H1 (cell line): ENCODE measurements around the gene CAMTA2. TPM values are rescaled to one million over a fixed set of nuclear protein-coding genes. Genes with fewer than 3 reads are reported as not detected.

Source experiments
- ATF2 ChIP-seq: IDR thresholded peaks from 2 replicates; pipeline ENCODE4 v1.6.1; 2012; ENCODE audit warnings: low read length, inconsistent platforms
- ATF3 ChIP-seq: IDR thresholded peaks from 2 replicates; pipeline ENCODE4 v1.6.1; 2011; ENCODE audit warnings: low read depth, mild to moderate bottlenecking, low read length; ENCODE audit not compliant: insufficient read depth
- BACH1 ChIP-seq: IDR thresholded peaks from 2 replicates; pipeline ENCODE4 v1.6.1; 2012; ENCODE audit warnings: low read length, improper control_type of control experiment
- CHD2 ChIP-seq: IDR thresholded peaks from 2 replicates; pipeline ENCODE4 v1.6.1; 2012; ENCODE audit warnings: low read length, improper control_type of control experiment
- CREB1 ChIP-seq: IDR thresholded peaks from 2 replicates; pipeline ENCODE4 v1.6.1; 2012; ENCODE audit warnings: inconsistent platforms
- HDAC2 ChIP-seq, 2 experiments: fragments of 300-600 bp in 1 of 2; sonication (generic) in 1 of 2; IDR thresholded peaks; 2 replicates each; pipeline ENCODE4 v1.6.1; 2011 to 2012; ENCODE audit warnings: low read depth in 2 of 2, low read length in 2 of 2, mild to moderate bottlenecking in 2 of 2, moderate library complexity in 2 of 2, borderline replicate concordance in 1 of 2, inconsistent platforms in 1 of 2
- JUN ChIP-seq: IDR thresholded peaks from 2 replicates; pipeline ENCODE4 v1.6.1; 2011; ENCODE audit warnings: low read depth, mild to moderate bottlenecking, improper control_type of control experiment, low read length
- JUND ChIP-seq: IDR thresholded peaks from 2 replicates; pipeline ENCODE4 v1.6.1; 2011; ENCODE audit warnings: mild to moderate bottlenecking, improper control_type of control experiment, low read length
- KDM4A ChIP-seq: IDR thresholded peaks from one replicate; pipeline ENCODE4 v1.7.1; 2012; ENCODE audit warnings: low read depth, mild to moderate bottlenecking, moderate library complexity, low read length, inconsistent platforms; ENCODE audit not compliant: severe bottlenecking
- MAFK ChIP-seq: IDR thresholded peaks from 2 replicates; pipeline ENCODE4 v1.6.1; 2012; ENCODE audit warnings: low read depth, mild to moderate bottlenecking, improper control_type of control experiment, low read length
- RAD21 ChIP-seq, 2 experiments: IDR thresholded peaks in 1 of 2; conservative IDR thresholded peaks in 1 of 2; 2 replicates each; pipeline ENCODE4 v1.6.1; 2011; ENCODE audit warnings: low read depth in 2 of 2, low read length in 2 of 2, improper control_type of control experiment in 1 of 2, inconsistent platforms in 1 of 2, mild to moderate bottlenecking in 1 of 2, moderate library complexity in 1 of 2
- RFX5 ChIP-seq: IDR thresholded peaks from 2 replicates; pipeline ENCODE4 v1.6.1; 2011; ENCODE audit warnings: low read depth, low read length, improper control_type of control experiment, borderline replicate concordance
- RNF2 ChIP-seq: fragments of 200-900, 300-1000 bp; sonication (generic); IDR thresholded peaks from 2 replicates; pipeline ENCODE4 v1.7.1; 2016; ENCODE audit warnings: borderline replicate concordance, low read depth, mild to moderate bottlenecking, antibody characterized with exemption, low read length; ENCODE audit not compliant: poor library complexity, severe bottlenecking; ENCODE audit errors: missing control alignments
- RXRA ChIP-seq: IDR thresholded peaks from 2 replicates; pipeline ENCODE4 v1.6.1; 2011; ENCODE audit warnings: low read depth, mild to moderate bottlenecking, low read length, moderate library complexity; ENCODE audit not compliant: insufficient read depth
- SIRT6 ChIP-seq: IDR thresholded peaks from one replicate; pipeline ENCODE4 v1.7.1; 2012; ENCODE audit warnings: low read length, inconsistent platforms
- SP1 ChIP-seq: IDR thresholded peaks from 2 replicates; pipeline ENCODE4 v1.6.1; 2011; ENCODE audit warnings: low read depth, low read length
- SP2 ChIP-seq: IDR thresholded peaks from 2 replicates; pipeline ENCODE4 v1.6.1; 2012; ENCODE audit warnings: mild to moderate bottlenecking, low read length, inconsistent platforms
- TAF1 ChIP-seq: IDR thresholded peaks from 2 replicates; pipeline ENCODE4 v1.6.1; 2011; ENCODE audit warnings: mild to moderate bottlenecking, low read depth, low read length
- TAF7 ChIP-seq: optimal IDR thresholded peaks from 2 replicates; pipeline ENCODE3; 2011; ENCODE audit warnings: low read depth, mild to moderate bottlenecking, inconsistent platforms, low read length, moderate library complexity, borderline replicate concordance
- TCF12 ChIP-seq: IDR thresholded peaks from 2 replicates; pipeline ENCODE4 v1.6.1; 2011; ENCODE audit warnings: low read depth, mild to moderate bottlenecking, low read length
- YY1 ChIP-seq: IDR thresholded peaks from 2 replicates; pipeline ENCODE4 v1.6.1; 2011; ENCODE audit warnings: low read depth, mild to moderate bottlenecking, low read length
- polyA plus RNA-seq, 7 experiments: library from polyadenylated mRNA; depleted of rRNA in 3 of 7; stranded (reverse) in 5 of 7; unstranded in 2 of 7; fragments of >200 nt in 5 of 7; fragments of 200-250 nt in 2 of 7; gene quantifications; 1 replicate in 5 of 7; 2 replicates in 1 of 7; 4 replicates in 1 of 7; pipeline versions ENCODE4 v1.2.1 to v1.2.3, GENCODE V29; 2011 to 2013; ENCODE audit warnings: missing spikeins in 2 of 7, mixed read lengths in 2 of 7
- total RNA-seq: library from RNA; stranded (reverse); fragmentation: NEBNext Ultra II Directional; extraction: Animal tissue kit (Norgen Biotek cat#: 25700); gene quantifications from 2 replicates; pipeline ENCODE4 v1.2.1, GENCODE V29; 2021

CAMTA2 gene
- total and polyA plus RNA-seq, 2 of the 8 experiments (the other 6 are each of a cell fraction or from before 2014, with no cell fraction given), result 5.5 to 12.0 TPM

GRCh38 chr17:4967539-4968485, 19.7 kb downstream of the CAMTA2 start, which contains the start of gene SPAG7 (continued):
- no peak; a peak in 1 of 4 replicates for TF ChIP-seq HDAC2 (IDR thresholded peaks at IDR 0.05; ENCODE audit: borderline replicate concordance in 1 of 2, low read depth in 2 of 2, low read length in 2 of 2)
- no peak for TF ChIP-seq CHD2
- no peak for TF ChIP-seq RXRA
- peak; percentile 98 for TF ChIP-seq YY1
- TF ChIP-seq RFX5, result no peak
- TF ChIP-seq TAF7, result peak; percentile 77
- TF ChIP-seq SP2, result peak; percentile 3; the same call in 1 of the 2 replicates
- no peak for TF ChIP-seq RNF2
- no peak for TF ChIP-seq JUND
- TF ChIP-seq ATF2, result no peak
- TF ChIP-seq SIRT6, result no peak
- TF ChIP-seq TCF12, result no peak
- peak; percentile 40 to 41; a peak in 3 of 4 replicates for TF ChIP-seq RAD21 (IDR thresholded peaks at IDR 0.05 in 1 of 2, conservative IDR thresholded peaks at IDR 0.05 in 1 of 2; ENCODE audit: low read depth in 2 of 2, low read length in 2 of 2)
- TF ChIP-seq KDM4A, result peak; percentile 47
- TF ChIP-seq SP1, result no peak
- peak; percentile 92 for TF ChIP-seq TAF1
- no peak for TF ChIP-seq ATF3
- no peak for TF ChIP-seq JUN
- no peak for TF ChIP-seq CREB1
- no peak for TF ChIP-seq BACH1
- TF ChIP-seq MAFK, result no peak
